ENCODE results near the gene LIF. TPM values are rescaled to one million over a fixed set of nuclear protein-coding genes. Genes with fewer than 3 reads are reported as not detected.

Gene LIF
- total RNA-seq, 2 experiments from 2014 or later: 0.17 to 0.30 TPM

DNA sequence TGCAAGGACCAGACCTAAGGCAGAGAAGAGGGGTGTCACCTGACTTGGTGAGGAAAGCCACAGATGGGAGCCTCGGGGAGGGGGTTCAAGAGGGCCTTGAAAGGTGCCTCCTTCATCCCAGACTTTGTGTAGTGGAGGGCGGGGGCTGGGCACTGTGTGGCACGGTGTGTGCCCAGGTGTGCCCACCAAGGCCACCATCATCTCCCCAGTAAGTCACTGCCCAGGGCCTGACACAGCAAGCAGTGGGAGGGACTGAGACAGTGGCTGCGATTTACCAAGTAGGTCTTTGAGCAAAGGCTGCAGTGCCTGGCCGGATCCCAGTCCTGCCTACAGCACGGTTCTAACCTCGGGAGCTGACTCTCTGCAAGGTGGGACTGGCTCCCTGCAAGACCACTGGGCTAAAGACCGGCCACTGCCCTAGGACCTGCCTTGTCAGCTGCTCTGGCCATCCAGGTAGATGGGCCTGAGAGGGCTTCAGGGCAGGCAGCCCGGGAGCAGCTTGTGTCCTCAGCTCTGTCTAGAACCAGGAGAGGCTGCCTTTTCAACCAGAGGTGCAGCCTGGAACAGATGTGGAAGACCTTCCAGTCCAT, 18.7 kb upstream of the LIF start:
- no peaks in the 10 kb centered on the region for H3K27me3 ChIP-seq (ENCODE audit: control insufficient read depth in 1 of 2, insufficient read depth in 2 of 2, low read length in 2 of 2)

GRCh38 chr22:30263883-30264282, 17.3 kb upstream of the LIF start:
- POLR2A ChIA-PET: interaction anchor here (1.1 to 2.2 kb wide), 2 partner anchors 19 to 24 kb away, joined by 4 to 11 read pairs; no protein-coding TSS in a partner anchor
- Mint-ChIP-seq H3K9me3 (no peaks in the 10 kb centered on the region), H3K27ac (no peak overlapping the region), H3K4me3 (no peak overlapping the region), H3K4me1 (ENCODE audit: low read depth) (peaks cover 54% of the 10 kb centered on the region), H3K36me3 (ENCODE audit: low read depth) (peaks cover 14% of the 10 kb centered on the region), H3K27me3 (no peaks in the 10 kb centered on the region)
- H3K9me3 ChIP-seq (ENCODE audit: control insufficient read depth in 1 of 2, insufficient read depth in 1 of 2, low read length in 2 of 2): no peaks in the 10 kb centered on the region
- CTCF ChIA-PET: interaction anchor here (0.6 to 3.2 kb wide), 8 partner anchors 11 to 159 kb away, joined by 3 to 28 read pairs (median 4); no protein-coding TSS in a partner anchor
- peaks cover 65% of the 10 kb centered on the region for H3K4me1 ChIP-seq (ENCODE audit: insufficient read depth, low read length)
- DNase-seq: no peak
- H3K27ac ChIP-seq (ENCODE audit: low read depth in 1 of 2, low read length in 2 of 2): no peak overlapping the region
- no peaks in the 10 kb centered on the region for H3K27me3 ChIP-seq (ENCODE audit: control insufficient read depth in 1 of 2, insufficient read depth in 2 of 2, low read length in 2 of 2)
- no peak for ATAC-seq (ENCODE audit: poor library complexity)
- no peak overlapping the region for H3K4me3 ChIP-seq (ENCODE audit: low read length)
- peaks cover 22% of the 10 kb centered on the region for H3K36me3 ChIP-seq (ENCODE audit: insufficient read depth, low read length)
- intact Hi-C loops (cut with DNase I, micrococcal nuclease): loop anchor here (1.0 to 2.0 kb wide), 5 partner anchors 22 to 163 kb away; partner anchors contain the start of gene RNF215 (in 1 of the 2)
- TF ChIP-seq CTCF (IDR thresholded peaks at IDR 0.05): no peak

More for the DNA sequence above, 18.7 kb upstream of the LIF start:
- H3K4me3 ChIP-seq (ENCODE audit: low read length): peak overlapping the region; percentile 94
- intact Hi-C loops (cut with DNase I, micrococcal nuclease): loop anchor here in 1 of 2 experiments (5.0 kb wide), 1 partner anchor 158 kb away; no protein-coding TSS in a partner anchor
- peak in 1 of 14 experiments; percentile 43 for DNase-seq
- peaks cover 54% of the 10 kb centered on the region for H3K4me1 Mint-ChIP-seq (ENCODE audit: low read depth)
- no peaks in the 10 kb centered on the region for H3K27me3 Mint-ChIP-seq
- CTCF ChIA-PET: interaction anchor here (0.8 to 3.2 kb wide), 2 partner anchors 22 to 122 kb away, joined by 3 to 28 read pairs; partner anchors contain the start of gene RNF215
- H3K4me1 ChIP-seq (ENCODE audit: insufficient read depth, low read length): peaks cover 65% of the 10 kb centered on the region
- POLR2A ChIA-PET: interaction anchor here (0.5 to 3.1 kb wide), 5 partner anchors 12 to 511 kb away, joined by 3 to 9 read pairs (median 3); partner anchors contain the start of genes CASTOR1, CCDC157 and SF3A1
- no peaks in the 10 kb centered on the region for H3K9me3 ChIP-seq (ENCODE audit: control insufficient read depth in 1 of 2, insufficient read depth in 1 of 2, low read length in 2 of 2)
- ATAC-seq (ENCODE audit: poor library complexity): no peak
- peaks cover 23% of the 10 kb centered on the region for H3K36me3 Mint-ChIP-seq (ENCODE audit: low read depth)
- H3K27ac ChIP-seq (ENCODE audit: low read depth in 1 of 2, low read length in 2 of 2): peak overlapping the region; percentile 90 to 99
- peaks cover 26% of the 10 kb centered on the region for H3K36me3 ChIP-seq (ENCODE audit: insufficient read depth, low read length)
- no peaks in the 10 kb centered on the region for H3K9me3 Mint-ChIP-seq
- peak overlapping the region; percentile 95 for H3K4me3 Mint-ChIP-seq
- peak overlapping the region; percentile 99 for H3K27ac Mint-ChIP-seq
- no peak for TF ChIP-seq CTCF (IDR thresholded peaks at IDR 0.05)

- TF ChIP-seq CTCF (IDR thresholded peaks at IDR 0.05): peak; percentile 100
- H3K4me1 Mint-ChIP-seq (ENCODE audit: low read depth): peaks cover 49% of the 10 kb centered on the region
- Histone ChIP-seq H3K36me3 (ENCODE audit: insufficient read depth, low read length) (peaks cover 18% of the 10 kb centered on the region), H3K27me3 (ENCODE audit: control insufficient read depth in 1 of 2, insufficient read depth in 2 of 2, low read length in 2 of 2) (no peaks in the 10 kb centered on the region), H3K4me3 (ENCODE audit: low read length) (peak overlapping the region; percentile 21), H3K4me1 (ENCODE audit: insufficient read depth, low read length) (peaks cover 60% of the 10 kb centered on the region), H3K27ac (ENCODE audit: low read depth in 1 of 2, low read length in 2 of 2) (peak overlapping the region in 1 of 2 donors; percentile 14), H3K9me3 (ENCODE audit: control insufficient read depth in 1 of 2, insufficient read depth in 1 of 2, low read length in 2 of 2) (no peaks in the 10 kb centered on the region)
- peak; percentile 68 to 89 (median 76) for DNase-seq
- CTCF ChIA-PET: interaction anchor here (0.6 to 3.2 kb wide), 11 partner anchors 12 to 160 kb away, joined by 3 to 28 read pairs (median 3); partner anchors contain the start of gene RNF215
- POLR2A ChIA-PET: interaction anchor here (1.0 to 2.2 kb wide), 4 partner anchors 20 to 93 kb away, joined by 3 to 11 read pairs (median 4); partner anchors contain the start of genes CCDC157 and SF3A1
- H3K27me3 Mint-ChIP-seq: no peaks in the 10 kb centered on the region
- H3K36me3 Mint-ChIP-seq (ENCODE audit: low read depth): peaks cover 14% of the 10 kb centered on the region
- H3K4me3 Mint-ChIP-seq: peak overlapping the region; percentile 81
- intact Hi-C loops (cut with DNase I, micrococcal nuclease): loop anchor here (1.0 to 2.0 kb wide), 5 partner anchors 23 to 164 kb away; partner anchors contain the start of gene RNF215 (in 1 of the 2)
- ATAC-seq (ENCODE audit: poor library complexity): no peak
- no peaks in the 10 kb centered on the region for H3K9me3 Mint-ChIP-seq
- peak overlapping the region; percentile 81 for H3K27ac Mint-ChIP-seq
Observed at GRCh38 chr22:30262917-30263741, 16.6 kb upstream of the LIF start.

All from CD4-positive, alpha-beta T cell (primary cell).